ENCODE measurements around the gene CLGN. TPM values are rescaled to one million over a fixed set of nuclear protein-coding genes. Genes with fewer than 3 reads are reported as not detected.

Gene CLGN
- total RNA-seq, 5 donors from 2014 or later (not counting 1 experiment from before 2014, with no cell fraction given), result 0.38 TPM; not detected in 4

- ATAC-seq (replicated peaks in 1 of 4) (no peak), DNase-seq (no peak)
- H3K4me3 Mint-ChIP-seq, result no peak overlapping the region
- CTCF ChIA-PET, result interaction anchor here (0.7 to 2.9 kb wide), 3 partner anchors 9 to 78 kb away, joined by 5 to 31 read pairs (median 8); no protein-coding TSS in a partner anchor
- no peaks in the 10 kb centered on the region for H3K9me3 Mint-ChIP-seq
- H3K9me3 ChIP-seq, result no peaks in the 10 kb centered on the region
- no peak overlapping the region for H3K27ac Mint-ChIP-seq
- WGBS (ENCODE audit: insufficient coverage), result no CpG with 5 or more reads among the region's 3 CpGs
- H3K27ac ChIP-seq (ENCODE audit: low read length), result no peak overlapping the region
- peaks cover 3 to 13% (median 8%) of the 10 kb centered on the region in 3 donors for H3K4me1 Mint-ChIP-seq
- H3K4me3 ChIP-seq (ENCODE audit: control insufficient read depth in 1 of 2, extremely low read depth in 1 of 2, low read length in 1 of 2), result no peak overlapping the region
- H3K27me3 Mint-ChIP-seq, result no peaks in the 10 kb centered on the region
- H3K27me3 ChIP-seq (replicated peaks in 1 of 2; ENCODE audit: control insufficient read depth in 2 of 2, extremely low read depth in 1 of 2, insufficient read depth in 2 of 2, low read length in 1 of 2), result no peaks in the 10 kb centered on the region
- POLR2A ChIA-PET, result no interaction called here
- no peaks in the 10 kb centered on the region for H3K36me3 Mint-ChIP-seq
- H3K36me3 ChIP-seq (ENCODE audit: control insufficient read depth in 2 of 2, extremely low read depth in 1 of 2, insufficient read depth in 1 of 2, low read length in 1 of 2), result no peaks in the 10 kb centered on the region
- peaks cover under 1 to 7% of the 10 kb centered on the region in 2 experiments for H3K4me1 ChIP-seq (ENCODE audit: control insufficient read depth in 1 of 2, extremely low read depth in 1 of 2, insufficient read depth in 2 of 2, low read length in 2 of 2)
Measured at GRCh38 chr4:140368686-140369085, 58.8 kb downstream of the CLGN start.

- DNase-seq (no peak), ATAC-seq (replicated peaks in 1 of 4) (no peak)
- no peaks in the 10 kb centered on the region for H3K27me3 ChIP-seq (replicated peaks in 1 of 2; ENCODE audit: control insufficient read depth in 2 of 2, extremely low read depth in 1 of 2, insufficient read depth in 2 of 2, low read length in 1 of 2)
- H3K4me1 ChIP-seq (ENCODE audit: control insufficient read depth in 1 of 2, extremely low read depth in 1 of 2, insufficient read depth in 2 of 2, low read length in 2 of 2), result peaks cover 0 to 7% of the 10 kb centered on the region in 2 experiments
- H3K36me3 ChIP-seq (ENCODE audit: control insufficient read depth in 2 of 2, extremely low read depth in 1 of 2, insufficient read depth in 1 of 2, low read length in 1 of 2), result no peaks in the 10 kb centered on the region
- H3K4me1 Mint-ChIP-seq, result peaks cover 3 to 13% (median 8%) of the 10 kb centered on the region in 3 donors
- no peak overlapping the region for H3K4me3 ChIP-seq (ENCODE audit: control insufficient read depth in 1 of 2, extremely low read depth in 1 of 2, low read length in 1 of 2)
- no peaks in the 10 kb centered on the region for H3K9me3 ChIP-seq
- ChIA-PET CTCF (interaction anchor here (0.7 to 2.9 kb wide), 3 partner anchors 8 to 169 kb away, joined by 3 to 31 read pairs (median 8); no protein-coding TSS in a partner anchor), POLR2A (no interaction called here)
- no peaks in the 10 kb centered on the region for H3K9me3 Mint-ChIP-seq
- no peak overlapping the region for H3K27ac Mint-ChIP-seq
- no peaks in the 10 kb centered on the region for H3K27me3 Mint-ChIP-seq
- no CpG with 5 or more reads among the region's 2 CpGs for WGBS (ENCODE audit: insufficient coverage)
- H3K27ac ChIP-seq (ENCODE audit: low read length), result no peak overlapping the region
- H3K36me3 Mint-ChIP-seq, result no peaks in the 10 kb centered on the region
- H3K4me3 Mint-ChIP-seq, result no peak overlapping the region
Measured at GRCh38 chr4:140367738-140368137, 59.7 kb downstream of the CLGN start.

- H3K27ac ChIP-seq (ENCODE audit: low read length), result no peak overlapping the region
- ATAC-seq (replicated peaks in 1 of 4), result no peak
- H3K27me3 ChIP-seq (replicated peaks in 1 of 2; ENCODE audit: control insufficient read depth in 2 of 2, extremely low read depth in 1 of 2, insufficient read depth in 2 of 2, low read length in 1 of 2), result peaks cover 0 to 3% of the 10 kb centered on the region in 2 experiments
- ChIA-PET POLR2A (no interaction called here), CTCF (interaction anchor here (0.6 to 2.0 kb wide), 3 partner anchors 10 to 592 kb away, joined by 3 to 10 read pairs (median 3); partner anchors contain the start of gene SCOC (in 1 of the 2))
- Mint-ChIP-seq H3K27ac (no peak overlapping the region), H3K9me3 (no peaks in the 10 kb centered on the region), H3K36me3 (no peaks in the 10 kb centered on the region), H3K4me1 (peaks cover 3 to 5% (median 4%) of the 10 kb centered on the region in 3 donors), H3K27me3 (no peaks in the 10 kb centered on the region), H3K4me3 (no peak overlapping the region)
- H3K36me3 ChIP-seq (ENCODE audit: control insufficient read depth in 2 of 2, extremely low read depth in 1 of 2, insufficient read depth in 1 of 2, low read length in 1 of 2), result no peaks in the 10 kb centered on the region
- no peaks in the 10 kb centered on the region for H3K4me1 ChIP-seq (ENCODE audit: control insufficient read depth in 1 of 2, extremely low read depth in 1 of 2, insufficient read depth in 2 of 2, low read length in 2 of 2)
- H3K9me3 ChIP-seq, result no peaks in the 10 kb centered on the region
- DNase-seq, result no peak
- H3K4me3 ChIP-seq (ENCODE audit: control insufficient read depth in 1 of 2, extremely low read depth in 1 of 2, low read length in 1 of 2), result no peak overlapping the region
Measured at GRCh38 chr4:140363558-140363957, 63.9 kb downstream of the CLGN start.

GRCh38 chr4:140363051-140363450 lies 64.4 kb downstream of the CLGN start:
- Histone ChIP-seq H3K27ac (ENCODE audit: low read length) (no peak overlapping the region), H3K36me3 (ENCODE audit: control insufficient read depth in 2 of 2, extremely low read depth in 1 of 2, insufficient read depth in 1 of 2, low read length in 1 of 2) (no peaks in the 10 kb centered on the region), H3K4me3 (ENCODE audit: control insufficient read depth in 1 of 2, extremely low read depth in 1 of 2, low read length in 1 of 2) (no peak overlapping the region), H3K27me3 (replicated peaks in 1 of 2; ENCODE audit: control insufficient read depth in 2 of 2, extremely low read depth in 1 of 2, insufficient read depth in 2 of 2, low read length in 1 of 2) (peaks cover 0 to 3% of the 10 kb centered on the region in 2 experiments), H3K9me3 (no peaks in the 10 kb centered on the region), H3K4me1 (ENCODE audit: control insufficient read depth in 1 of 2, extremely low read depth in 1 of 2, insufficient read depth in 2 of 2, low read length in 2 of 2) (no peaks in the 10 kb centered on the region)
- no peak overlapping the region for H3K4me3 Mint-ChIP-seq
- no peaks in the 10 kb centered on the region for H3K27me3 Mint-ChIP-seq
- H3K36me3 Mint-ChIP-seq, result no peaks in the 10 kb centered on the region
- H3K27ac Mint-ChIP-seq, result no peak overlapping the region
- ChIA-PET POLR2A (no interaction called here), CTCF (interaction anchor here (0.6 to 2.0 kb wide), 5 partner anchors 10 to 592 kb away, joined by 3 to 10 read pairs (median 3); partner anchors contain the start of gene SCOC (in 2 of the 2))
- no CpG with 5 or more reads among the region's 3 CpGs for WGBS (ENCODE audit: insufficient coverage)
- peaks cover 3 to 5% (median 4%) of the 10 kb centered on the region in 3 donors for H3K4me1 Mint-ChIP-seq
- no peak for ATAC-seq (replicated peaks in 1 of 4)
- DNase-seq, result no peak
- H3K9me3 Mint-ChIP-seq, result no peaks in the 10 kb centered on the region

DNA sequence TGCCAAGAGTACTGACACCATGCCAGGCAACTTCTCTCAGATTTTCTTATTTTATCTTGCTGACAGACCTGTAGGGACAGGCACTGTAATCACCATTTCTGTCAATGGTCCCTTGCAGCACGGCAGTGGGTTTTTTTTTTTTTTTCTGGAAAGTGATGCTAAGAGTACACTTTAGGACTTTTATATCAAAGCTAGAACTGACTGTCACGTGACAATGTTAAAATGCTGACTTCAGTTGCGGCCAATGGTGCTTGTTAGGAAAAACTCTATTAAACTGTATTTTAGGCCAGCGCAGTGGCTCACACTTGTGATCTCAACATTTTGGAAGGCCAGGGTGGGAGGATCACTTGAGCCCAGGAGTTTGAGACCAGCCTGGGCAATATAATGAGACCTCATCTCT lies 66.3 kb downstream of the CLGN start:
- no peaks in the 10 kb centered on the region for H3K9me3 ChIP-seq
- no peak for ATAC-seq (replicated peaks in 1 of 4)
- no peak overlapping the region for H3K27ac ChIP-seq (ENCODE audit: low read length)
- no peak for DNase-seq
- 100% methylated on average over 1 of the region's 4 CpGs for WGBS (ENCODE audit: insufficient coverage)
- ChIA-PET CTCF (interaction anchor here (0.6 to 4.0 kb wide), 10 partner anchors 9 to 1176 kb away, joined by 3 to 58 read pairs (median 6); partner anchors contain the start of gene SCOC (in 2 of the 2)), POLR2A (interaction anchor here in 1 of 2 donors (0.6 kb wide), 1 partner anchor 12 kb away, joined by 8 read pairs; the partner anchor contains the start of gene SCOC)
- H3K4me1 ChIP-seq (ENCODE audit: control insufficient read depth in 1 of 2, extremely low read depth in 1 of 2, insufficient read depth in 2 of 2, low read length in 2 of 2), result no peaks in the 10 kb centered on the region
- H3K27me3 Mint-ChIP-seq, result no peaks in the 10 kb centered on the region
- H3K36me3 ChIP-seq (ENCODE audit: control insufficient read depth in 2 of 2, extremely low read depth in 1 of 2, insufficient read depth in 1 of 2, low read length in 1 of 2), result no peaks in the 10 kb centered on the region
- no peak overlapping the region for H3K27ac Mint-ChIP-seq
- H3K9me3 Mint-ChIP-seq, result no peaks in the 10 kb centered on the region
- no peaks in the 10 kb centered on the region for H3K36me3 Mint-ChIP-seq
- no peak overlapping the region for H3K4me3 ChIP-seq (ENCODE audit: control insufficient read depth in 1 of 2, extremely low read depth in 1 of 2, low read length in 1 of 2)
- H3K27me3 ChIP-seq (replicated peaks in 1 of 2; ENCODE audit: control insufficient read depth in 2 of 2, extremely low read depth in 1 of 2, insufficient read depth in 2 of 2, low read length in 1 of 2), result peaks cover 0 to 3% of the 10 kb centered on the region in 2 experiments
- H3K4me1 Mint-ChIP-seq, result peaks cover 3 to 5% (median 4%) of the 10 kb centered on the region in 3 donors
- H3K4me3 Mint-ChIP-seq, result no peak overlapping the region

GRCh38 chr4:140359562-140360427 lies 67.7 kb downstream of the CLGN start:
- H3K4me3 ChIP-seq (ENCODE audit: control insufficient read depth in 1 of 2, extremely low read depth in 1 of 2, low read length in 1 of 2), result no peak overlapping the region
- Mint-ChIP-seq H3K27me3 (no peaks in the 10 kb centered on the region), H3K4me3 (no peak overlapping the region), H3K27ac (no peak overlapping the region), H3K36me3 (no peaks in the 10 kb centered on the region), H3K4me1 (peaks cover 4 to 5% (median 4%) of the 10 kb centered on the region in 3 donors), H3K9me3 (no peaks in the 10 kb centered on the region)
- CTCF ChIA-PET, result interaction anchor here (0.5 to 4.0 kb wide), 25 partner anchors 9 to 498 kb away, joined by 3 to 58 read pairs (median 4); partner anchors contain the start of genes SCOC (in 2 of the 2), CLGN (in 1 of the 2) and ELMOD2 (in 1 of the 2)
- no peak overlapping the region for H3K27ac ChIP-seq (ENCODE audit: low read length)
- WGBS (ENCODE audit: insufficient coverage), result 30% methylated on average over 2 of the region's 7 CpGs
- DNase-seq, result peak; percentile 34 to 87 (median 66)
- H3K4me1 ChIP-seq (ENCODE audit: control insufficient read depth in 1 of 2, extremely low read depth in 1 of 2, insufficient read depth in 2 of 2, low read length in 2 of 2), result no peaks in the 10 kb centered on the region
- POLR2A ChIA-PET, result interaction anchor here in 1 of 2 donors (0.6 kb wide), 1 partner anchor 864 kb away, joined by 3 read pairs; no protein-coding TSS in a partner anchor
- H3K36me3 ChIP-seq (ENCODE audit: control insufficient read depth in 2 of 2, extremely low read depth in 1 of 2, insufficient read depth in 1 of 2, low read length in 1 of 2), result no peaks in the 10 kb centered on the region
- no peaks in the 10 kb centered on the region for H3K9me3 ChIP-seq
- peaks cover 0 to 3% of the 10 kb centered on the region in 2 experiments for H3K27me3 ChIP-seq (replicated peaks in 1 of 2; ENCODE audit: control insufficient read depth in 2 of 2, extremely low read depth in 1 of 2, insufficient read depth in 2 of 2, low read length in 1 of 2)
- peak; percentile 83 to 97 (median 90) for ATAC-seq (replicated peaks in 1 of 4)

All from T-cell (primary cell).